Keratinocyte (primary cell): Measurements from ENCODE around the gene RPL7L1. TPM values are rescaled to one million over a fixed set of nuclear protein-coding genes. Genes with fewer than 3 reads are reported as not detected.

Experiments
- DNase-seq: peaks from one replicate; pipeline ENCODE4 v3.0.0-alpha.2; 2011; ENCODE audit warnings: low read depth, missing footprints, low spot score
- FAIRE-seq: peaks from 2 replicates; lab custom pipeline; 2011; peaks lifted over from hg19 to GRCh38; lab: Jason Lieb, UNC
- H2AFZ ChIP-seq: 2 replicates; pipeline ENCODE4 v1.6.0; 2012; ENCODE audit warnings: low read length, control low read depth, inconsistent platforms; ENCODE audit not compliant: control insufficient read depth
- H3K27ac ChIP-seq: 2 replicates; pipeline ENCODE4 v1.5.1; 2011; ENCODE audit warnings: low read length; ENCODE audit not compliant: control insufficient read depth, insufficient read depth
- H3K27me3 ChIP-seq: 3 replicates; pipeline ENCODE4 v1.6.0; 2011; ENCODE audit warnings: low read length; ENCODE audit not compliant: control insufficient read depth, insufficient read depth; ENCODE audit errors: extremely low read depth
- H3K36me3 ChIP-seq, 2 experiments: 2 replicates in 1 of 2; 3 replicates in 1 of 2; pipeline ENCODE4 v1.5.1; 2011; ENCODE audit warnings: low read length in 2 of 2, mild to moderate bottlenecking in 1 of 2; ENCODE audit not compliant: control insufficient read depth in 2 of 2, insufficient read depth in 2 of 2; ENCODE audit errors: extremely low read depth in 1 of 2
- H3K4me1 ChIP-seq: 3 replicates; pipeline ENCODE4 v1.5.1; 2011; ENCODE audit warnings: low read length; ENCODE audit not compliant: control insufficient read depth, insufficient read depth; ENCODE audit errors: extremely low read depth
- H3K4me2 ChIP-seq: 3 replicates; pipeline ENCODE4 v1.6.0; 2011; ENCODE audit warnings: low read depth, low read length; ENCODE audit not compliant: control insufficient read depth, insufficient read depth; ENCODE audit errors: extremely low read depth
- H3K4me3 ChIP-seq, 3 experiments: fragments of 200-600 bp in 1 of 3; sonication (generic) in 1 of 3; 2 replicates in 2 of 3; 3 replicates in 1 of 3; pipeline ENCODE4 v1.5.1; 2011 to 2016; ENCODE audit warnings: low read length in 3 of 3, mild to moderate bottlenecking in 3 of 3, control low read depth in 2 of 3, inconsistent platforms in 1 of 3, low read depth in 1 of 3, mixed read lengths in 1 of 3, mixed run types in 1 of 3, moderate library complexity in 1 of 3; ENCODE audit not compliant: control insufficient read depth in 2 of 3, insufficient read depth in 2 of 3; ENCODE audit errors: extremely low read depth in 1 of 3
- H3K79me2 ChIP-seq: 2 replicates; pipeline ENCODE4 v1.6.0; 2012; ENCODE audit warnings: low read length; ENCODE audit not compliant: control insufficient read depth, insufficient read depth
- H3K9ac ChIP-seq: 3 replicates; pipeline ENCODE4 v1.6.0; 2011; ENCODE audit warnings: low read length; ENCODE audit not compliant: control insufficient read depth, insufficient read depth; ENCODE audit errors: extremely low read depth
- H3K9me1 ChIP-seq: 3 replicates; pipeline ENCODE4 v1.6.0; 2011; ENCODE audit warnings: low read length; ENCODE audit not compliant: control insufficient read depth, insufficient read depth; ENCODE audit errors: extremely low read depth
- H3K9me3 ChIP-seq: 2 replicates; pipeline ENCODE4 v1.5.1; 2012; ENCODE audit warnings: low read depth, low read length; ENCODE audit not compliant: control insufficient read depth
- H4K20me1 ChIP-seq: 3 replicates; pipeline ENCODE4 v1.6.0; 2011; ENCODE audit warnings: low read length; ENCODE audit not compliant: control insufficient read depth, insufficient read depth; ENCODE audit errors: extremely low read depth
- EZH2 ChIP-seq: IDR thresholded peaks from one replicate; pipeline ENCODE4 v1.6.1; 2012; ENCODE audit warnings: inconsistent platforms, mild to moderate bottlenecking, low read length, moderate library complexity
- dilution Hi-C: fragments of 300-500 bp; cut with MboI; formaldehyde crosslinking; loops from one replicate; pipeline ENCODE4 v1.7.0; 2020; ENCODE audit warnings: low sequenced_read_pairs; ENCODE audit not compliant: extremely low pct_ligation_motif_present
- polyA plus RNA-seq, 5 experiments: library from polyadenylated mRNA; depleted of rRNA in 3 of 5; stranded (reverse) in 3 of 5; stranded (forward) in 1 of 5; unstranded in 1 of 5; fragments of >200 nt; gene quantifications; 1 replicate in 1 of 5; 2 replicates in 3 of 5; 3 replicates in 1 of 5; pipeline versions ENCODE4 v1.2.1 to v1.2.3, GENCODE V29; 2011 to 2012; ENCODE audit warnings: missing spikeins in 2 of 5, low read depth in 1 of 5, low replicate concordance in 1 of 5
- TF ChIP-seq, protein P1 (sequence below), 3 experiments: IDR thresholded peaks in 1 of 3; conservative IDR thresholded peaks in 1 of 3; optimal IDR thresholded peaks in 1 of 3; 2 replicates in 2 of 3; 3 replicates in 1 of 3; pipeline versions ENCODE3 to v1.5.1; 2011; ENCODE audit warnings: low read length in 3 of 3, mild to moderate bottlenecking in 3 of 3, moderate library complexity in 2 of 3, control low read depth in 1 of 3, inconsistent platforms in 1 of 3; ENCODE audit not compliant: insufficient read depth in 2 of 3; ENCODE audit errors: extremely low read depth in 1 of 3

Gene RPL7L1
- polyA plus RNA-seq, 1 donor (not counting 4 experiments of a cell fraction or from before 2014, with no cell fraction given) = 76.8 TPM

DNA sequence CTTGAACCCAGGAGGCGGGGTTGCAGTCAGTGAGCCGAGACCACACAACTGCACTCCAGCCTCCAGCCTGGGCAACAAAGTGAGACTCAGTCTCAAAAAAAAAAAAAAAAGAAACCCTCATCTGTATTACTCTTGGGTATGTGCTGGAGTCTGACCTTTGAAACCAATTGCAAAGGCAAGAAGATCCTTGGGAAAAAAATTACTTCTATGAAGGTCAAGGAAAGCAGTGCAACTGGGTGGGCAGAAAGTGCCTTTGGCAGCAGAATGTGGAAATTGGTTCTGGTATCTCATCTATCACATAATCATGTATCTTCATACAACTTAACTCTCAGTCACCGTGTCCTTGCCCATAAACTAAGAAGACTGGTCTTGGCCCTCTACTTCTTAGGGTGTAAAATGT, 7.7 kb upstream of the RPL7L1 start:
- dilution Hi-C loops = no loop called here
- no peak for TF ChIP-seq EZH2
- TF ChIP-seq, protein P1, sequence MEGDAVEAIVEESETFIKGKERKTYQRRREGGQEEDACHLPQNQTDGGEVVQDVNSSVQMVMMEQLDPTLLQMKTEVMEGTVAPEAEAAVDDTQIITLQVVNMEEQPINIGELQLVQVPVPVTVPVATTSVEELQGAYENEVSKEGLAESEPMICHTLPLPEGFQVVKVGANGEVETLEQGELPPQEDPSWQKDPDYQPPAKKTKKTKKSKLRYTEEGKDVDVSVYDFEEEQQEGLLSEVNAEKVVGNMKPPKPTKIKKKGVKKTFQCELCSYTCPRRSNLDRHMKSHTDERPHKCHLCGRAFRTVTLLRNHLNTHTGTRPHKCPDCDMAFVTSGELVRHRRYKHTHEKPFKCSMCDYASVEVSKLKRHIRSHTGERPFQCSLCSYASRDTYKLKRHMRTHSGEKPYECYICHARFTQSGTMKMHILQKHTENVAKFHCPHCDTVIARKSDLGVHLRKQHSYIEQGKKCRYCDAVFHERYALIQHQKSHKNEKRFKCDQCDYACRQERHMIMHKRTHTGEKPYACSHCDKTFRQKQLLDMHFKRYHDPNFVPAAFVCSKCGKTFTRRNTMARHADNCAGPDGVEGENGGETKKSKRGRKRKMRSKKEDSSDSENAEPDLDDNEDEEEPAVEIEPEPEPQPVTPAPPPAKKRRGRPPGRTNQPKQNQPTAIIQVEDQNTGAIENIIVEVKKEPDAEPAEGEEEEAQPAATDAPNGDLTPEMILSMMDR (optimal IDR thresholded peaks at IDR 0.05 in 1 of 3, IDR thresholded peaks at IDR 0.05 in 1 of 3, conservative IDR thresholded peaks at IDR 0.05 in 1 of 3; ENCODE audit: extremely low read depth in 1 of 3, insufficient read depth in 2 of 3, low read length in 3 of 3) = no peak

GRCh38 chr6:42873313-42873712, 6.1 kb upstream of the RPL7L1 start:
- H3K79me2 ChIP-seq = no peaks in the 10 kb centered on the region
- no peak overlapping the region for H3K27ac ChIP-seq
- H3K9me3 ChIP-seq = no peaks in the 10 kb centered on the region
- TF ChIP-seq, protein P1 (optimal IDR thresholded peaks at IDR 0.05 in 1 of 3, IDR thresholded peaks at IDR 0.05 in 1 of 3, conservative IDR thresholded peaks at IDR 0.05 in 1 of 3; ENCODE audit: extremely low read depth in 1 of 3, insufficient read depth in 2 of 3, low read length in 3 of 3) = no peak
- TF ChIP-seq EZH2 = no peak
- dilution Hi-C loops = no loop called here
- H3K36me3 ChIP-seq = no peaks in the 10 kb centered on the region
- DNase-seq = no peak
- H3K9me1 ChIP-seq = no peaks in the 10 kb centered on the region
- H3K27me3 ChIP-seq = no peaks in the 10 kb centered on the region
- no peak overlapping the region for H2AFZ ChIP-seq
- H3K4me3 ChIP-seq = no peak overlapping the region
- FAIRE-seq = no peak
- no peak overlapping the region for H3K9ac ChIP-seq
- no peak overlapping the region for H3K4me2 ChIP-seq
- H3K4me1 ChIP-seq = peaks cover 3% of the 10 kb centered on the region
- H4K20me1 ChIP-seq = no peaks in the 10 kb centered on the region

More for the DNA sequence above, 7.7 kb upstream of the RPL7L1 start:
- H3K9me1 ChIP-seq = no peaks in the 10 kb centered on the region
- H3K27me3 ChIP-seq = no peaks in the 10 kb centered on the region
- no peak overlapping the region for H3K9ac ChIP-seq
- no peak overlapping the region for H2AFZ ChIP-seq
- peaks cover under 1% of the 10 kb centered on the region for H3K4me1 ChIP-seq
- no peak overlapping the region for H3K4me2 ChIP-seq
- FAIRE-seq (no peak), DNase-seq (no peak)
- no peaks in the 10 kb centered on the region for H3K79me2 ChIP-seq
- no peaks in the 10 kb centered on the region for H4K20me1 ChIP-seq
- no peak overlapping the region for H3K27ac ChIP-seq
- H3K9me3 ChIP-seq = no peaks in the 10 kb centered on the region
- no peak overlapping the region for H3K4me3 ChIP-seq
- H3K36me3 ChIP-seq = peaks cover 0 to 5% of the 10 kb centered on the region in 2 experiments
